Spleen (tissue), 7 donors: ENCODE results near the gene SYCE3.

ENCODE experiments used
- CTCF ChIP-seq, 11 experiments: fragments of 200-600 bp in 7 of 11; fragments of 450-650 bp in 4 of 11; sonication (generic) in 4 of 11; IDR thresholded peaks in 8 of 11; conservative IDR thresholded peaks in 3 of 11; 1 replicate in 7 of 11; 2 replicates in 4 of 11; pipeline versions ENCODE4 v1.4.0 to v1.8.0; 2016 to 2021; ENCODE audit warnings: antibody characterized with exemption in 11 of 11, inconsistent platforms in 4 of 11, mild to moderate bottlenecking in 1 of 11
- POLR2AphosphoS5 ChIP-seq, 3 donors: sonication (generic); formaldehyde crosslinking; IDR thresholded peaks; one replicate each; pipeline ENCODE4 v1.5.1; 2017; ENCODE audit warnings: antibody characterized with exemption in 3 of 3
- donor health status: DM: no; HTN: no; CAD: no; lungs with moderate emphysema.
- donor health status: DM: no; HTN: no; CAD: no.
- donor health status: DM: no; HTN: no; CAD: no.

- TF ChIP-seq CTCF (IDR thresholded peaks at IDR 0.05 in 8 of 11, conservative IDR thresholded peaks at IDR 0.05 in 3 of 11) (peak in 6 of 11 experiments; percentile 20 to 64 (median 46)), POLR2AphosphoS5 (IDR thresholded peaks at IDR 0.05) (peak; percentile 62 to 89 (median 81))
Observed at GRCh38 chr22:50542416-50542927, 20.2 kb downstream of the SYCE3 start.
